HepG2 (cell line): Measurements from ENCODE around the gene PEAK1. TPM values are rescaled to one million over a fixed set of nuclear protein-coding genes. Genes with fewer than 3 reads are reported as not detected.
A peak's percentile ranks its signal among the peaks of the same experiment; 100 is the strongest.

ENCODE experiments used
- FOXJ3 ChIP-seq: sonication (generic); formaldehyde crosslinking; IDR thresholded peaks from 2 replicates; pipeline ENCODE4 v1.4.0; 2020; ENCODE audit warnings: missing genetic modification reagents, mild to moderate bottlenecking, borderline replicate concordance
- GATAD2A ChIP-seq: IDR thresholded peaks from 2 replicates; pipeline ENCODE4 v1.6.1; 2016
- HNF4G ChIP-seq, 2 experiments: sonication (generic) in 1 of 2; formaldehyde crosslinking in 1 of 2; IDR thresholded peaks; 2 replicates each; pipeline versions ENCODE4 v1.4.0 to v1.6.1; 2011 to 2020; ENCODE audit warnings: borderline replicate concordance in 2 of 2, low read depth in 2 of 2, mild to moderate bottlenecking in 2 of 2, low read length in 1 of 2, missing genetic modification reagents in 1 of 2, moderate library complexity in 1 of 2
- HNRNPL ChIP-seq: fragments of 200-400 bp; formaldehyde crosslinking; IDR thresholded peaks from 2 replicates; pipeline ENCODE4 v1.6.1; 2017; ENCODE audit warnings: mild to moderate bottlenecking, low read depth, low read length
- LRRFIP1 ChIP-seq: sonication (generic); formaldehyde crosslinking; conservative IDR thresholded peaks from 2 replicates; pipeline ENCODE4 v1.4.0; 2020; ENCODE audit warnings: missing genetic modification reagents
- NFIC ChIP-seq: IDR thresholded peaks from 2 replicates; pipeline ENCODE4 v1.6.1; 2012; ENCODE audit warnings: mild to moderate bottlenecking, low read length, inconsistent platforms
- NFKB2 ChIP-seq: sonication (generic); formaldehyde crosslinking; IDR thresholded peaks from 2 replicates; pipeline ENCODE4 v1.4.0; 2020; ENCODE audit warnings: missing genetic modification reagents, borderline replicate concordance
- NR3C1 ChIP-seq: sonication (generic); formaldehyde crosslinking; IDR thresholded peaks from 2 replicates; pipeline ENCODE4 v1.4.0; 2020; ENCODE audit warnings: missing genetic modification reagents
- PHF20 ChIP-seq: sonication (generic); formaldehyde crosslinking; IDR thresholded peaks from 2 replicates; pipeline ENCODE4 v1.5.0; 2020; ENCODE audit warnings: mild to moderate bottlenecking, missing genetic modification reagents
- RCOR2 ChIP-seq: IDR thresholded peaks from 2 replicates; pipeline ENCODE4 v1.6.1; 2016; ENCODE audit warnings: missing biosample characterization, missing genetic modification reagents
- SNAPC2 ChIP-seq: sonication (generic); formaldehyde crosslinking; IDR thresholded peaks from 2 replicates; pipeline ENCODE4 v1.8.1; 2022; ENCODE audit warnings: mild to moderate bottlenecking, missing genetic modification reagents
- YEATS4 ChIP-seq: sonication (generic); formaldehyde crosslinking; IDR thresholded peaks from 2 replicates; pipeline ENCODE4 v1.4.0; 2020; ENCODE audit warnings: missing genetic modification reagents, borderline replicate concordance
- ZC3H13 ChIP-seq: sonication (generic); formaldehyde crosslinking; IDR thresholded peaks from 2 replicates; pipeline ENCODE4 v1.8.1; 2023; ENCODE audit warnings: mild to moderate bottlenecking, missing genetic modification reagents, moderate library complexity
- ZNF180 ChIP-seq: sonication (generic); formaldehyde crosslinking; IDR thresholded peaks from 2 replicates; pipeline ENCODE4 v1.4.0; 2020; ENCODE audit warnings: low read depth, missing genetic modification reagents, borderline replicate concordance
- ZNF44 ChIP-seq: sonication (generic); formaldehyde crosslinking; IDR thresholded peaks from 2 replicates; pipeline ENCODE4 v1.5.1; 2020; ENCODE audit warnings: mild to moderate bottlenecking, missing genetic modification reagents
- ZNF713 ChIP-seq: sonication (generic); formaldehyde crosslinking; IDR thresholded peaks from 2 replicates; pipeline ENCODE4 v1.4.0; 2020; ENCODE audit warnings: mild to moderate bottlenecking, missing genetic modification reagents
- ZNF720 ChIP-seq: sonication (generic); formaldehyde crosslinking; IDR thresholded peaks from 2 replicates; pipeline ENCODE4 v1.4.0; 2020; ENCODE audit warnings: missing genetic modification reagents
- ZNF766 ChIP-seq: sonication (generic); formaldehyde crosslinking; IDR thresholded peaks from 2 replicates; pipeline ENCODE4 v1.5.0; 2020; ENCODE audit warnings: missing genetic modification reagents, borderline replicate concordance
- polyA plus RNA-seq, 8 experiments: library from polyadenylated mRNA; depleted of rRNA in 3 of 8; stranded (reverse) in 7 of 8; unstranded in 1 of 8; fragments of >200 nt; fragmentation: Illumina TruSeq in 4 of 8; extraction: Trizol in 4 of 8; gene quantifications; 2 replicates each; pipeline versions ENCODE4 v1.2.1 to v1.2.3, GENCODE V29; 2011 to 2016; ENCODE audit warnings: low read depth in 4 of 8, missing spikeins in 1 of 8, mixed read lengths in 1 of 8; ENCODE audit not compliant: insufficient read depth in 1 of 8
- total RNA-seq, 5 experiments: library from RNA; depleted of rRNA; stranded (reverse); fragments of >200 nt; fragmentation: Illumina TruSeq; extraction: Trizol; gene quantifications; 2 replicates each; pipeline ENCODE4 v1.2.3, GENCODE V29; 2016; ENCODE audit warnings: low read depth in 1 of 5
- TF ChIP-seq, protein P1 (sequence below): sonication (generic); formaldehyde crosslinking; IDR thresholded peaks from 2 replicates; pipeline ENCODE4 v1.4.0; 2020; ENCODE audit warnings: missing genetic modification reagents
- TF ChIP-seq, protein P2 (sequence below): sonication (generic); formaldehyde crosslinking; IDR thresholded peaks from 2 replicates; pipeline ENCODE4 v1.4.0; 2020; ENCODE audit warnings: mild to moderate bottlenecking, missing genetic modification reagents
- TF ChIP-seq, protein P3 (sequence below): sonication (generic); formaldehyde crosslinking; IDR thresholded peaks from 2 replicates; pipeline ENCODE4 v1.8.0; 2023; ENCODE audit warnings: mild to moderate bottlenecking, missing genetic modification reagents

PEAK1 gene
- total and polyA plus RNA-seq, 2 of the 13 experiments (the other 11 are each of a cell fraction or from before 2014, with no cell fraction given) = 6.0 to 6.6 TPM

- TF ChIP-seq, protein P1, sequence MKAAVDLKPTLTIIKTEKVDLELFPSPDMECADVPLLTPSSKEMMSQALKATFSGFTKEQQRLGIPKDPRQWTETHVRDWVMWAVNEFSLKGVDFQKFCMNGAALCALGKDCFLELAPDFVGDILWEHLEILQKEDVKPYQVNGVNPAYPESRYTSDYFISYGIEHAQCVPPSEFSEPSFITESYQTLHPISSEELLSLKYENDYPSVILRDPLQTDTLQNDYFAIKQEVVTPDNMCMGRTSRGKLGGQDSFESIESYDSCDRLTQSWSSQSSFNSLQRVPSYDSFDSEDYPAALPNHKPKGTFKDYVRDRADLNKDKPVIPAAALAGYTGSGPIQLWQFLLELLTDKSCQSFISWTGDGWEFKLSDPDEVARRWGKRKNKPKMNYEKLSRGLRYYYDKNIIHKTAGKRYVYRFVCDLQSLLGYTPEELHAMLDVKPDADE (CRISPR knock-in tag) = no peak
- peak; percentile 24; the same call in 1 of the 2 replicates for TF ChIP-seq FOXJ3
- TF ChIP-seq HNF4G (IDR thresholded peaks at IDR 0.05; ENCODE audit: borderline replicate concordance, low read depth, low read length) = peak; percentile 48; the same call in 1 of the 2 replicates
- TF ChIP-seq HNF4G (CRISPR knock-in tag; IDR thresholded peaks at IDR 0.05; ENCODE audit: borderline replicate concordance, low read depth) = no peak
- no peak for TF ChIP-seq ZNF766
- TF ChIP-seq ZNF180 (CRISPR knock-in tag) = no peak
- no peak for TF ChIP-seq ZNF713 (CRISPR knock-in tag)
- no peak for TF ChIP-seq ZNF720 (CRISPR knock-in tag)
- TF ChIP-seq LRRFIP1 = no peak
- TF ChIP-seq YEATS4 = no peak
- TF ChIP-seq NFKB2 (CRISPR knock-in tag) = no peak
- TF ChIP-seq, protein P2, sequence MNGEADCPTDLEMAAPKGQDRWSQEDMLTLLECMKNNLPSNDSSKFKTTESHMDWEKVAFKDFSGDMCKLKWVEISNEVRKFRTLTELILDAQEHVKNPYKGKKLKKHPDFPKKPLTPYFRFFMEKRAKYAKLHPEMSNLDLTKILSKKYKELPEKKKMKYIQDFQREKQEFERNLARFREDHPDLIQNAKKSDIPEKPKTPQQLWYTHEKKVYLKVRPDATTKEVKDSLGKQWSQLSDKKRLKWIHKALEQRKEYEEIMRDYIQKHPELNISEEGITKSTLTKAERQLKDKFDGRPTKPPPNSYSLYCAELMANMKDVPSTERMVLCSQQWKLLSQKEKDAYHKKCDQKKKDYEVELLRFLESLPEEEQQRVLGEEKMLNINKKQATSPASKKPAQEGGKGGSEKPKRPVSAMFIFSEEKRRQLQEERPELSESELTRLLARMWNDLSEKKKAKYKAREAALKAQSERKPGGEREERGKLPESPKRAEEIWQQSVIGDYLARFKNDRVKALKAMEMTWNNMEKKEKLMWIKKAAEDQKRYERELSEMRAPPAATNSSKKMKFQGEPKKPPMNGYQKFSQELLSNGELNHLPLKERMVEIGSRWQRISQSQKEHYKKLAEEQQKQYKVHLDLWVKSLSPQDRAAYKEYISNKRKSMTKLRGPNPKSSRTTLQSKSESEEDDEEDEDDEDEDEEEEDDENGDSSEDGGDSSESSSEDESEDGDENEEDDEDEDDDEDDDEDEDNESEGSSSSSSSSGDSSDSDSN (CRISPR knock-in tag) = no peak
- TF ChIP-seq GATAD2A (CRISPR knock-in tag) = peak; percentile 65
- no peak for TF ChIP-seq ZNF44 (CRISPR knock-in tag)
- TF ChIP-seq NR3C1 (CRISPR knock-in tag) = no peak
- TF ChIP-seq SNAPC2 (CRISPR knock-in tag) = no peak
- TF ChIP-seq ZC3H13 = no peak
- peak; percentile 74 for TF ChIP-seq NFIC
- no peak for TF ChIP-seq PHF20 (CRISPR knock-in tag)
- no peak for TF ChIP-seq RCOR2
- TF ChIP-seq, protein P3, sequence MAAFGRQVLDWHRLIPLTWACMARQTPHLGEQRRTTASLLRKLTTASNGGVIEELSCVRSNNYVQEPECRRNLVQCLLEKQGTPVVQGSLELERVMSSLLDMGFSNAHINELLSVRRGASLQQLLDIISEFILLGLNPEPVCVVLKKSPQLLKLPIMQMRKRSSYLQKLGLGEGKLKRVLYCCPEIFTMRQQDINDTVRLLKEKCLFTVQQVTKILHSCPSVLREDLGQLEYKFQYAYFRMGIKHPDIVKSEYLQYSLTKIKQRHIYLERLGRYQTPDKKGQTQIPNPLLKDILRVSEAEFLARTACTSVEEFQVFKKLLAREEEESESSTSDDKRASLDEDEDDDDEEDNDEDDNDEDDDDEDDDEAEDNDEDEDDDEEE (CRISPR knock-in tag) = no peak
- no peak for TF ChIP-seq HNRNPL
These were observed 259.1 kb downstream of the PEAK1 start (continued) for GRCh38 chr15:77160562-77161478.
